Measurements from ENCODE around the gene KAZN. TPM values are rescaled to one million over a fixed set of nuclear protein-coding genes. Genes with fewer than 3 reads are reported as not detected.
A peak's percentile ranks its signal among the peaks of the same experiment; 100 is the strongest.

Gene KAZN
- total RNA-seq, 1 donor from 2014 or later, result 9.6 TPM

GRCh38 chr1:14590411-14591180 lies 7.9 kb upstream of the KAZN start:
- no peak for DNase-seq

GRCh38 chr1:14591600-14591999 lies 6.9 kb upstream of the KAZN start:
- no peak for DNase-seq

- no peak for DNase-seq
Measured at GRCh38 chr1:14592004-14592631, 6.4 kb upstream of the KAZN start.

GRCh38 chr1:14593302-14593701 lies 5.2 kb upstream of the KAZN start:
- no peak for DNase-seq

GRCh38 chr1:14594045-14594444 lies 4.4 kb upstream of the KAZN start:
- DNase-seq, result no peak

GRCh38 chr1:14596591-14596990 lies 1.9 kb upstream of the KAZN start:
- no peak for DNase-seq

- DNase-seq, result no peak
Measured at GRCh38 chr1:14597343-14598006, 1.0 kb upstream of the KAZN start.

- DNase-seq, result no peak
Measured at GRCh38 chr1:14598007-14598497, 433 bp upstream of the KAZN start.

- no peak for DNase-seq
Measured at GRCh38 chr1:14599183-14599791, 802 bp downstream of the KAZN start.

GRCh38 chr1:14599800-14600199 lies 1.3 kb downstream of the KAZN start:
- no peak for DNase-seq

GRCh38 chr1:14600405-14601112 lies 2.1 kb downstream of the KAZN start:
- peak; percentile 16 for DNase-seq

- DNase-seq, result no peak
Measured at GRCh38 chr1:14602136-14602535, 3.7 kb downstream of the KAZN start.

GRCh38 chr1:14603645-14604044 lies 5.2 kb downstream of the KAZN start:
- no peak for DNase-seq

- DNase-seq, result no peak
Measured at GRCh38 chr1:14604414-14604813, 5.9 kb downstream of the KAZN start.

- DNase-seq, result no peak
Measured at GRCh38 chr1:14605945-14606344, 7.5 kb downstream of the KAZN start.

- DNase-seq, result no peak
Measured at GRCh38 chr1:14606632-14607031, 8.1 kb downstream of the KAZN start.

GRCh38 chr1:14607295-14607694 lies 8.8 kb downstream of the KAZN start:
- DNase-seq, result no peak

GRCh38 chr1:14608308-14608707 lies 9.8 kb downstream of the KAZN start:
- DNase-seq, result no peak

- DNase-seq, result no peak
Measured at GRCh38 chr1:14610761-14611160, 12.3 kb downstream of the KAZN start.

GRCh38 chr1:14611792-14612191 lies 13.3 kb downstream of the KAZN start:
- DNase-seq, result no peak

GRCh38 chr1:14612256-14612655 lies 13.8 kb downstream of the KAZN start:
- DNase-seq, result no peak

GRCh38 chr1:14613926-14614325 lies 15.4 kb downstream of the KAZN start:
- DNase-seq, result no peak

Measured in skin of body (tissue), 2 donors.